GM21390 (cell line): Measurements from ENCODE around the gene CLASP1.

Experiments
- ATAC-seq: cut with Tn5 transposase; IDR thresholded peaks from one replicate; pipeline ENCODE4 v1.9.1; 2021; ENCODE audit not compliant: unreplicated experiment

Gene CLASP1

GRCh38 chr2:121429927-121430520 is 219.2 kb downstream of the CLASP1 start:
- no peak for ATAC-seq

- no peak for ATAC-seq
These were observed 220.0 kb downstream of the CLASP1 start for GRCh38 chr2:121429119-121429903.

- ATAC-seq: no peak
These were observed 222.0 kb downstream of the CLASP1 start for GRCh38 chr2:121427187-121427689.

- no peak for ATAC-seq
These were observed 228.8 kb downstream of the CLASP1 start for GRCh38 chr2:121420486-121420885.

- ATAC-seq: no peak
These were observed 230.1 kb downstream of the CLASP1 start for GRCh38 chr2:121419081-121419699.

- no peak for ATAC-seq
These were observed 230.7 kb downstream of the CLASP1 start for GRCh38 chr2:121418494-121419058.

GRCh38 chr2:121417826-121418225 is 231.4 kb downstream of the CLASP1 start:
- ATAC-seq: no peak

GRCh38 chr2:121415727-121416126 is 233.5 kb downstream of the CLASP1 start:
- ATAC-seq: no peak

- no peak for ATAC-seq
These were observed 236.9 kb downstream of the CLASP1 start for GRCh38 chr2:121412349-121412748.

- no peak for ATAC-seq
These were observed 239.3 kb downstream of the CLASP1 start for GRCh38 chr2:121409966-121410365.

GRCh38 chr2:121409388-121409787 is 239.9 kb downstream of the CLASP1 start:
- ATAC-seq: no peak

GRCh38 chr2:121408641-121409040 is 240.6 kb downstream of the CLASP1 start:
- no peak for ATAC-seq

- no peak for ATAC-seq
These were observed 244.0 kb downstream of the CLASP1 start for GRCh38 chr2:121405233-121405632.

- ATAC-seq: no peak
These were observed 249.1 kb downstream of the CLASP1 start for GRCh38 chr2:121400201-121400600.

- ATAC-seq: no peak
These were observed 250.4 kb downstream of the CLASP1 start for GRCh38 chr2:121398853-121399252.

- no peak for ATAC-seq
These were observed 259.1 kb downstream of the CLASP1 start for GRCh38 chr2:121390082-121390692.

GRCh38 chr2:121388371-121388770 is 260.9 kb downstream of the CLASP1 start:
- no peak for ATAC-seq

GRCh38 chr2:121387591-121388325 is 261.5 kb downstream of the CLASP1 start:
- no peak for ATAC-seq

- no peak for ATAC-seq
These were observed 262.6 kb downstream of the CLASP1 start for GRCh38 chr2:121386707-121387106.

GRCh38 chr2:121386102-121386501 is 263.2 kb downstream of the CLASP1 start:
- ATAC-seq: no peak

- no peak for ATAC-seq
These were observed 266.5 kb downstream of the CLASP1 start for GRCh38 chr2:121382744-121383143.
